CD4-positive, alpha-beta T cell (primary cell): ENCODE results near the gene PGS1. TPM values are rescaled to one million over a fixed set of nuclear protein-coding genes. Genes with fewer than 3 reads are reported as not detected.

Source experiments
- ATAC-seq: fragments of 200-7000 bp; cut with Tn5 transposase; one replicate; pipeline ENCODE4 v1.10.0; 2022; ENCODE audit warnings: mild to moderate bottlenecking; ENCODE audit not compliant: poor library complexity
- CTCF ChIA-PET: fragments of 350-600 bp; sonication (Branson Sonifier 250); formaldehyde crosslinking; loops from one replicate; lab custom pipeline; 2021; ENCODE audit warnings: antibody characterized with exemption, inconsistent platforms; lab: Charles Lee
- POLR2A ChIA-PET: fragments of 350-600 bp; sonication (Branson Sonifier 250); formaldehyde crosslinking; loops from one replicate; lab custom pipeline; 2021; ENCODE audit warnings: antibody characterized with exemption, inconsistent platforms; lab: Charles Lee
- DNase-seq, 14 experiments: peaks; one replicate each; pipeline ENCODE4 v3.0.0-alpha.2; 2013 to 2020; ENCODE audit warnings: mixed read lengths in 2 of 14
- H3K27ac ChIP-seq, 2 donors: one replicate each; pipeline versions ENCODE4 v1.5.1 to v1.7.0; 2013; ENCODE audit warnings: low read length in 2 of 2, low read depth in 1 of 2, mild to moderate bottlenecking in 1 of 2
- H3K27me3 ChIP-seq, 2 experiments: 1 replicate in 1 of 2; 2 replicates in 1 of 2; pipeline versions ENCODE4 v1.6.1 to v1.7.0; 2013; ENCODE audit warnings: low read length in 2 of 2, control low read depth in 1 of 2, mild to moderate bottlenecking in 1 of 2, moderate library complexity in 1 of 2; ENCODE audit not compliant: insufficient read depth in 2 of 2, control insufficient read depth in 1 of 2
- H3K36me3 ChIP-seq: one replicate; pipeline ENCODE4 v1.6.1; 2013; ENCODE audit warnings: low read length, control low read depth; ENCODE audit not compliant: insufficient read depth
- H3K4me1 ChIP-seq: one replicate; pipeline ENCODE4 v1.6.1; 2013; ENCODE audit warnings: low read length, control low read depth; ENCODE audit not compliant: insufficient read depth
- H3K4me3 ChIP-seq: one replicate; pipeline ENCODE4 v1.5.1; 2013; ENCODE audit warnings: mild to moderate bottlenecking, low read length, moderate library complexity
- H3K9me3 ChIP-seq, 2 experiments: 1 replicate in 1 of 2; 2 replicates in 1 of 2; pipeline versions ENCODE4 v1.6.1 to v1.7.0; 2013; ENCODE audit warnings: low read length in 2 of 2, mild to moderate bottlenecking in 2 of 2, control low read depth in 1 of 2, moderate library complexity in 1 of 2; ENCODE audit not compliant: control insufficient read depth in 1 of 2, insufficient read depth in 1 of 2
- H3K27ac Mint-ChIP-seq: one replicate; pipeline ENCODE4 v1.8.0; 2020; ENCODE audit warnings: mixed read lengths
- H3K27me3 Mint-ChIP-seq: one replicate; pipeline ENCODE4 v1.8.0; 2021; ENCODE audit warnings: mixed read lengths
- H3K36me3 Mint-ChIP-seq: one replicate; pipeline ENCODE4 v1.8.0; 2021; ENCODE audit warnings: low read depth, mixed read lengths
- H3K4me1 Mint-ChIP-seq: one replicate; pipeline ENCODE4 v1.8.0; 2021; ENCODE audit warnings: low read depth, mixed read lengths
- H3K4me3 Mint-ChIP-seq: one replicate; pipeline ENCODE4 v1.8.0; 2020; ENCODE audit warnings: mild to moderate bottlenecking, mixed read lengths
- H3K9me3 Mint-ChIP-seq: one replicate; pipeline ENCODE4 v1.8.0; 2020; ENCODE audit warnings: mixed read lengths
- CTCF ChIP-seq: fragments of 200-600 bp; IDR thresholded peaks from one replicate; pipeline ENCODE4 v1.8.0; 2022; ENCODE audit warnings: antibody characterized with exemption, mild to moderate bottlenecking
- intact Hi-C, 2 experiments: fragments of 100-400 bp; cut with DNase I in 1 of 2; cut with micrococcal nuclease in 1 of 2; formaldehyde crosslinking; loops; one replicate each; pipeline versions ENCODE4 v1.15.1 to v1.9.0; 2023 to 2025; cut with DNase I, micrococcal nuclease
- total RNA-seq, 174 experiments: library from RNA in 2 of 174; stranded (reverse) in 2 of 174; gene quantifications; one replicate each; pipeline ENCODE4 v1.2.3 and lab custom pipeline; 2021 to 2026

PGS1 gene
- total RNA-seq, 2 experiments from 2014 or later: 40.9 to 45.3 TPM

GRCh38 chr17:78430892-78431691 lies 52.6 kb downstream of the PGS1 start:
- Mint-ChIP-seq H3K4me1 (no peaks in the 10 kb centered on the region), H3K27ac (no peak overlapping the region), H3K9me3 (no peaks in the 10 kb centered on the region), H3K27me3 (no peaks in the 10 kb centered on the region), H3K4me3 (no peak overlapping the region), H3K36me3 (peaks cover 28% of the 10 kb centered on the region)
- Histone ChIP-seq H3K4me3 (no peak overlapping the region), H3K27me3 (no peaks in the 10 kb centered on the region), H3K4me1 (no peaks in the 10 kb centered on the region), H3K36me3 (peaks cover 27% of the 10 kb centered on the region), H3K27ac (no peak overlapping the region), H3K9me3 (no peaks in the 10 kb centered on the region)
- TF ChIP-seq CTCF: no peak
- intact Hi-C loops: no loop called here
- POLR2A ChIA-PET: no interaction called here
- CTCF ChIA-PET: no interaction called here
- ATAC-seq (no peak), DNase-seq (no peak)

DNA sequence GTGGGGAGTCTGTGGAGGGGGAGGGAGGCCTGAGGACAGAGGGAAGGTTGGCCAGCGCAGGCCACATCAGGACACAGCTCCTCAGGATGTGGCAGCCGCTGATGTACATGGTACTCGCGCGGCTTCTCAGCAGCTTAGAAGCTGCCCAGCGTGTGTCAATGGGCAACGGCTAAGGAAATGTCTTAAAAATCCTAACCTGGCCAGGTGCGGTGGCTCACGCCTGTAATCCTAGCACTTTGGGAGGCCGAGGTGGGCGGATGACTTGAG lies 53.2 kb downstream of the PGS1 start:
- intact Hi-C loops: no loop called here
- Mint-ChIP-seq H3K9me3 (no peaks in the 10 kb centered on the region), H3K4me3 (no peak overlapping the region), H3K4me1 (no peaks in the 10 kb centered on the region), H3K36me3 (peaks cover 28% of the 10 kb centered on the region), H3K27ac (no peak overlapping the region), H3K27me3 (no peaks in the 10 kb centered on the region)
- Histone ChIP-seq H3K27ac (no peak overlapping the region), H3K27me3 (no peaks in the 10 kb centered on the region), H3K4me3 (no peak overlapping the region), H3K36me3 (peaks cover 22% of the 10 kb centered on the region), H3K4me1 (no peaks in the 10 kb centered on the region), H3K9me3 (no peaks in the 10 kb centered on the region)
- ChIA-PET CTCF (no interaction called here), POLR2A (no interaction called here)
- TF ChIP-seq CTCF: no peak
- ATAC-seq: no peak
- no peak for DNase-seq

- Histone ChIP-seq H3K27ac (no peak overlapping the region), H3K4me3 (no peak overlapping the region), H3K36me3 (peaks cover 14% of the 10 kb centered on the region), H3K9me3 (no peaks in the 10 kb centered on the region), H3K27me3 (no peaks in the 10 kb centered on the region), H3K4me1 (no peaks in the 10 kb centered on the region)
- DNase-seq (no peak), ATAC-seq (no peak)
- no peaks in the 10 kb centered on the region for H3K27me3 Mint-ChIP-seq
- ChIA-PET CTCF (no interaction called here), POLR2A (no interaction called here)
- H3K4me3 Mint-ChIP-seq: no peak overlapping the region
- no peak overlapping the region for H3K27ac Mint-ChIP-seq
- intact Hi-C loops: no loop called here
- H3K9me3 Mint-ChIP-seq: no peaks in the 10 kb centered on the region
- no peak for TF ChIP-seq CTCF
- no peaks in the 10 kb centered on the region for H3K4me1 Mint-ChIP-seq
- H3K36me3 Mint-ChIP-seq: peaks cover 21% of the 10 kb centered on the region
Observed at GRCh38 chr17:78432226-78433012, 54.0 kb downstream of the PGS1 start.
